Naive thymus-derived CD8-positive, alpha-beta T cell (primary cell): ENCODE results near the gene FAT4. TPM values are rescaled to one million over a fixed set of nuclear protein-coding genes. Genes with fewer than 3 reads are reported as not detected.

Source experiments
- ATAC-seq, 2 donors: fragments of 150-1000 bp; cut with Tn5 transposase in 1 of 2; sonication (Bioruptor Pico), chemical (Tn5 transposase) in 1 of 2; 1 replicate in 1 of 2; 2 replicates in 1 of 2; pipeline ENCODE4 v1.10.0; 2021; ENCODE audit warnings: mild to moderate bottlenecking in 2 of 2, moderate library complexity in 2 of 2
- POLR2A ChIA-PET: fragments of 350-600 bp; sonication (Branson Sonifier 250); formaldehyde crosslinking; loops from one replicate; lab custom pipeline; 2021; ENCODE audit warnings: antibody characterized with exemption; lab: Charles Lee
- DNase-seq, 10 donors: peaks; one replicate each; pipeline versions ENCODE4 v3.0.0 to v3.0.0-alpha.2; 2020 to 2022
- H3K27ac Mint-ChIP-seq, 10 donors: one replicate each; pipeline ENCODE4 v1.8.0; 2020 to 2022; ENCODE audit warnings: mild to moderate bottlenecking in 10 of 10, mixed read lengths in 10 of 10, moderate library complexity in 4 of 10, inconsistent platforms in 1 of 10
- H3K27me3 Mint-ChIP-seq, 5 donors: one replicate each; pipeline ENCODE4 v1.8.0; 2021 to 2022; ENCODE audit warnings: mixed read lengths in 5 of 5
- H3K36me3 Mint-ChIP-seq, 3 donors: one replicate each; pipeline ENCODE4 v1.8.0; 2020 to 2022; ENCODE audit warnings: mixed read lengths in 3 of 3, mild to moderate bottlenecking in 2 of 3, inconsistent platforms in 1 of 3
- H3K4me1 Mint-ChIP-seq, 4 donors: one replicate each; pipeline ENCODE4 v1.8.0; 2021 to 2022; ENCODE audit warnings: mixed read lengths in 4 of 4
- H3K4me3 Mint-ChIP-seq, 10 donors: one replicate each; pipeline ENCODE4 v1.8.0; 2020 to 2022; ENCODE audit warnings: mild to moderate bottlenecking in 10 of 10, mixed read lengths in 10 of 10, moderate library complexity in 6 of 10, inconsistent platforms in 1 of 10
- H3K9me3 Mint-ChIP-seq, 9 donors: one replicate each; pipeline ENCODE4 v1.8.0; 2020 to 2022; ENCODE audit warnings: mixed read lengths in 9 of 9, mild to moderate bottlenecking in 3 of 9, inconsistent platforms in 1 of 9, moderate library complexity in 1 of 9
- polyA plus RNA-seq, 3 donors: library from polyadenylated mRNA; unstranded; fragments of 300-500 nt; fragmentation: Illumina TruSeq; gene quantifications; one replicate each; pipeline ENCODE4 v1.2.3, GENCODE V29; 2021
- total RNA-seq, 8 experiments: library from RNA in 2 of 8; stranded (reverse) in 2 of 8; gene quantifications; one replicate each; pipeline ENCODE4 v1.2.3 and lab custom pipeline; 2021 to 2026

Gene FAT4
- total and polyA plus RNA-seq, 5 experiments from 2014 or later, result 0.03 TPM; not detected in 4

DNA sequence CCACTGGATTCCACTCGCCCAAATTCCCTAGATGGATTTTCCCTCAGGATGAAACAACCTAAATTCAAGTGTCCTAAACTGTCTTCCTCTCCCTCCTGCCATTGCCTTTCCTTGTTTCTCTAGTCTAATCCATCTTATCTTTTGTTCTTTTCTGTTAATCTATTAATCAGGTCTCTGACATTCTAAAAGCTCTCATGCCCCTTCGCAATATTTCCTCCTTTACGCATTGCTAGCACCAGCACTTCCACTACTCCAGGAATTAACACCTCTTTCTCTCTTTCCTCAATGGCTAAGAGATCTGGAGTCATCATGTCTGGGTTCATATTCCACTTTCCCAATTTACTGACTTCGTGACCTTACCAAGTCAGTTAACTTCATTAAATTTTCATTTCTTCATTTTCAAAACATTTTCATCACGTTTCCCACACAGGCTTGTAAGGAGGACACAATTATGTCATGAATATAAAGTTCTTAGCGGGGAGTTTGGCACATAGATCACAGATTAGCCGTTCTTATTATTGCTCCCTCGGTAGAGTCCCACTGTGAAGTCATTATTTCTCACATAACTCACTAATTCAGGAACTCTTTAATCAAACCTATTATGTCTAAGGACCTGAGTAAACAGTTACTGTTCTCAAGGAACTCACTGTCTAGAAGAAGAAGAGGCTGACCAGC lies 45.3 kb downstream of the FAT4 start:
- Mint-ChIP-seq H3K9me3 (peaks cover 0 to 16% (median 0%) of the 10 kb centered on the region in 9 donors), H3K4me3 (no peak overlapping the region)
- no peak for DNase-seq

GRCh38 chr4:125360727-125361126 lies 46.0 kb downstream of the FAT4 start:
- no peaks in the 10 kb centered on the region for H3K4me1 Mint-ChIP-seq
- H3K27me3 Mint-ChIP-seq, result no peaks in the 10 kb centered on the region
- DNase-seq (no peak), ATAC-seq (no peak)
- no peak overlapping the region for H3K27ac Mint-ChIP-seq
- peaks cover 0 to 16% (median 0%) of the 10 kb centered on the region in 9 donors for H3K9me3 Mint-ChIP-seq
- H3K4me3 Mint-ChIP-seq, result no peak overlapping the region
- H3K36me3 Mint-ChIP-seq, result no peaks in the 10 kb centered on the region
- POLR2A ChIA-PET, result no interaction called here

More for the DNA sequence above, 45.3 kb downstream of the FAT4 start:
- Mint-ChIP-seq H3K4me1 (no peaks in the 10 kb centered on the region), H3K27me3 (no peaks in the 10 kb centered on the region), H3K27ac (no peak overlapping the region), H3K36me3 (no peaks in the 10 kb centered on the region)
- POLR2A ChIA-PET, result no interaction called here
- no peak for ATAC-seq
